HG02884 (cell line): Measurements from ENCODE around the gene CYSTM1.
A peak's percentile ranks its signal among the peaks of the same experiment; 100 is the strongest.

Source experiments
- ATAC-seq: cut with Tn5 transposase; IDR thresholded peaks from one replicate; pipeline ENCODE4 v1.9.1; 2021; ENCODE audit warnings: mild to moderate bottlenecking, moderate library complexity; ENCODE audit not compliant: unreplicated experiment

CYSTM1 gene

GRCh38 chr5:140232731-140233130 lies 57.7 kb downstream of the CYSTM1 start:
- ATAC-seq: no peak

DNA sequence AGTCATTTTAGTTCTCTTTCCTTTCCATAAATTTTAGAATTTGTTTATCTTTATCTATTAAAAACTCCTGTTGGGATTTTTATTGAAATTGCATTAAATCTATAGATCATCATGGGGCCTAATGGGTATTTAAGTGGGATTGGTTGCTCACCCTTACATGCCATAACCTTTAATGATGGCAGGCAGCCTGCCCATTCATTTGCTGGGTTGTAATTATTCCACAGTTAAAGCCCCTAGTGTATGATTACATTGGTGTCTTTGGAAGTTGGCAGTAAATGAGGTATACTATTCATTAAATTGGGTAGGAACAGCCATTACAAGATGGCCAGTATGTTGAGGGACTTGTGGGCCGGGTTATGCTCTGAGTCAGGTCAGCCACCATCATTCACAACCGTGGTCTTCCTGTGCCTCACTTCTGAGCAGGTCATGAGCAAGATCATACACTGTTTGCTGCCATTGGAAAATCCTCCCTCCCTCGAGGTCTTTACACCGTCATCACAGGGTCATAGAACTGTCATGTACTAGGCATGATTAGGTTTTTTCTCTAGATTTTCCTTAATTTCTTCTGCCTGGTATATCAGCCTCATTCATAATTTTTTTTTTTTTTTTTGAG lies 59.5 kb downstream of the CYSTM1 start:
- no peak for ATAC-seq

- ATAC-seq: no peak
These were observed 61.0 kb downstream of the CYSTM1 start for GRCh38 chr5:140235791-140236551.

- no peak for ATAC-seq
These were observed 62.1 kb downstream of the CYSTM1 start for GRCh38 chr5:140236891-140237598.

DNA sequence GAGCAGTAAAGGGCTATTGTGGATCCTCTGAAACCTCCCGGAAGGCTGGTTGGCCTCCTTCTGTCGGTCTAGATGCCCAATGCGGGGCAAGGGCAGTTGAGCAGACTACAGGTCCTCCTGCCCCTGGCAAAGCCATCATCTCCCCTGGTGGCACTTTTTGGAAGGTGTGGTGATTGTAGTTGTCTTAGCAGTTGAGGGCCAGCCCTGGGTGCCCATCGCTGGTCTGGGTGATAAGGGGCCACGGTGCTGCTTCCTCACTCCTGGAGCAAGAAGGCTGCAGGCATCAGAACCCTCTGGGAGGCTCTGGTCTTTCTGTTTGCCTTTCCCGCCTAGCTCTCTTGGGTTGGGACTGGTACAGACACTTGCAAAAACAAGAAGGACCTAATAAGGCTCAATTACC lies 63.8 kb downstream of the CYSTM1 start:
- ATAC-seq: no peak

GRCh38 chr5:140239461-140239860 lies 64.5 kb downstream of the CYSTM1 start:
- no peak for ATAC-seq

GRCh38 chr5:140239939-140240700 lies 65.1 kb downstream of the CYSTM1 start:
- no peak for ATAC-seq

- ATAC-seq: no peak
These were observed 66.2 kb downstream of the CYSTM1 start for GRCh38 chr5:140240987-140241706.

DNA sequence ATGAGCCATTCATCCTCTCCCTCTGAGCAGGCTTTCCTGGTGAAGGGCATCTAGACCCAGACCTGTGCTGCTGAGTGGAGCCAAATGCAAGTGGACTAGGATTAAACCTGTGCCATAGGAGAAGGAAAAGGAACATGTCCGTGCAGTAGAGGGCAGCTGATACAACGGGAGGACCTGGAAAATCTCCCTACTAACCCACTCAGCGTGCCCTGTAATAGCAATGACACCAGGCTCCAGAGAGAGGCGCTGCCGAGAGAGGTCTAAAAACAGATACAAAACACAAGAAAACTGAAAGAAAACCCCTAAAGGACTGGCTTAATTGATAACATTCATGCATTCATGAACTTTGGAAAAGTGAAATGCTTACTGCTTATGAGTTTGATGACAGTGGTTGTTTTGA lies 67.1 kb downstream of the CYSTM1 start:
- ATAC-seq: no peak

- no peak for ATAC-seq
These were observed 68.0 kb downstream of the CYSTM1 start for GRCh38 chr5:140242890-140243585.

DNA sequence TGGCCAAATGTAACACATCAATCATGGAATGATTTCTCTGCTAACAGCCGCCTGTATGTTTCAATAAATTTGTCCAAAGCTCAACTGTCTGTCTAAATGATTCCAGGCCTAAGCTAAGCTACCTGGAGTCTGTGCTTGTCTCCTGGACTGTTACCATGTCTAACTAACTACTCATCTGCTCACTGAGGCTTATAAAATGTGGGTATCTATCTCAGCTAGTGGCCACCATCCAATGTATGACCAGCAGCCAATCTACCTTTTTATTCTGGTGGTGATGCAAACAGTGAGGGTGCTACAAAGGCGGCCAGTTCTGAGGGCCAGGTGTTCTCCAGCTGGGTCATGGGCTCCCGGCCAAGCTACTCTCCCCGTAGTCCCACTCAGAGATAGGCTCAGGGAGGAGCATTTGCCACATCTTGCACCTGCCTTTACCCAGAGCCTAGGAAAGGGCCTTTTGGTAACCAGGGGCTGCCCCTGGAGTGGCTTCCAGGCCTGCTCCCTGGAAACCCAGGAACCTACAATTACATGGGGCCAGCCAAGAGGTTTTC lies 68.8 kb downstream of the CYSTM1 start:
- ATAC-seq: no peak

GRCh38 chr5:140244525-140245025 lies 69.6 kb downstream of the CYSTM1 start:
- ATAC-seq: peak; percentile 71

- ATAC-seq: no peak
These were observed 70.4 kb downstream of the CYSTM1 start for GRCh38 chr5:140245341-140245740.

DNA sequence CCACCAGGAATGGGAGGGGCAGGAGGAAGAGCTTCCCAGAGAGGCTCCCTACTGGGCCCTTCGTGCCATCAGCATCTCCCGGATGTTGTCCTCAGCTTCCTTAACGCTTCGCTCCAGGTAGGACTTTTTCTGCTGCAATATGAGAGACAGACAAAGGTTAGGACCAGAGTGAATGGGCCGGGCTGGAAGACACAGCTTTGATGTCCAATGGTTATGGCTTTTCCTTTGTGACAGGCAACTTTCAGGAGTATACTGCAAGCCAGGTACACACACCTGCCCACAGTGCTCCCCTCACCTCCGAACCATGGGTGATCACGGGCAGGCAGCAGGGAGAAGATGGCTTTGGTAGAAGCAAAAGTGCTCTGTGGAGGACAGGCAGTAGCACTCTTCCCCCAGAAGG lies 70.9 kb downstream of the CYSTM1 start:
- ATAC-seq: no peak

GRCh38 chr5:140246378-140247122 lies 71.6 kb downstream of the CYSTM1 start:
- ATAC-seq: no peak

GRCh38 chr5:140248414-140248813 lies 73.4 kb downstream of the CYSTM1 start:
- no peak for ATAC-seq

DNA sequence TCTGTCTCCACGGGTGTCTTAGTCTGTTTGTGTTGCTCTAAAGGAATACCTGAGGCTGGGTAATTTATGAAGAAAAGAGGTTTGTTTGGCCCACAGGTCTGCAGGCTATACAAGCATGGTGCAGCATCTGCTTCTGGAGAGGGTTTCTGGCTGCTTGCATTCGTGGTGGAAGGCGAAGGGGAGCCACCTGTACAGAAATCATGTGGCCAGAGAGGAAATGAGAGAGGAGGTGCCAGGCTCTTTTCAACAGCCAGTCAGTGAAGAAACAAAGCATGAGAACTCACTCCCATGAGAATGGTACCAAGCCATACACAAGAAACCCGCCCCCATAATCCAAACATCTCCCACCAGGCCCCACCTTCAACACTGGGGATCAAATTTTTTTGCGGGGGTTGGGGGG lies 74.5 kb downstream of the CYSTM1 start:
- no peak for ATAC-seq

- no peak for ATAC-seq
These were observed 75.4 kb downstream of the CYSTM1 start for GRCh38 chr5:140250386-140250785.

- peak; percentile 68 for ATAC-seq
These were observed 76.6 kb downstream of the CYSTM1 start for GRCh38 chr5:140251527-140251973.
